Raji (cell line): ENCODE measurements around the gene ABCC2.

Source experiments
- POLR2A ChIP-seq: IDR thresholded peaks from 2 replicates; pipeline ENCODE4 v1.6.1; 2011; ENCODE audit warnings: low read depth, low read length, control low read depth; ENCODE audit not compliant: insufficient read depth

ABCC2 gene

DNA sequence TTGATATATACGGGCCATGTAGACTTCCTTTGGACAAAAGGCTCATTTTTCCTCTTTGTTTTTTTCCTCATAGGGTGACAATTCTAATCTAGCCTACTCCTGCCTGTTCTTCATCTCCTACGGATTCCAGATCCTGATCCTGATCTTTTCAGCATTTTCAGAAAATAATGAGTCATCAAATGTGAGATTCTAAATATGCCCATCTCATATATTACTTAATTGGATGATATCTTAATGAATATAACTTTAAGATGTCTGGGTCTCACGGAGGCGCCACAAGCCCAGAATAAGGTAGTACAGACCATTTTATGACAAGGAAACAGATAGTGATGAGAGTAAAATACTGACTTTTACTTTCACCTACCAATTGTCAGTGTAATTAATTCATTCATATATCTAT lies 11.4 kb downstream of the ABCC2 start:
- no peak for TF ChIP-seq POLR2A

DNA sequence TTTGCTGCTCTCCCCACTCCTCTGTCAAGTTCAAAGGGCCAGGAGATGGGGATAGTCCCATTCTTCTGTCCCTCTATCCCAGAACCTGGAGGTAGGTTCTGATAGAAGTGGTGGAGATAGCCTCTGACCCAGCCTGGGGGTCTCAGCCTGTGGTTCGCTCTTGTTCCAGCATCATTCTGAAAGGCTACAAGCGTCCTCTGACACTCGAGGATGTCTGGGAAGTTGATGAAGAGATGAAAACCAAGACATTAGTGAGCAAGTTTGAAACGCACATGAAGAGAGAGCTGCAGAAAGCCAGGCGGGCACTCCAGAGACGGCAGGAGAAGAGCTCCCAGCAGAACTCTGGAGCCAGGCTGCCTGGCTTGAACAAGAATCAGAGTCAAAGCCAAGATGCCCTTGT lies 14.5 kb downstream of the ABCC2 start:
- TF ChIP-seq POLR2A: no peak

DNA sequence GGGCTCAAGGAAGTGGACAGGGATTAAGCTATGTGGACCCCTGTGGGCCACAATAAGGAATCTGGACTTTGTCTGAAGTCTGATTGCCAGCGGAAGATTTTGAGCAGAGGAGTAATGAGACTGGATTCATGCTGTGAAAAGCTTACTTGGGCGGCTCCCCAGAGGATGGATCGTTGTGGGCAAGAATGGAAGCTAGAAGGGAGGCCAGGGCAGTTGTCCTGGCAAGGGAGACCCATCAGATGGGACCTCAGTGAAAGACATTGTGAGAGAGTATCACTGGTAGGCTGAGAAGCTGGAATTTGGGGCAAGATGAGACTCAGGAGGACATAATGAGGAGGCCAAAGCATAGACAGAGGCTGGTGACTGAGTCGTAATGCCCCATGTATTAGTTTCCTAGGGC lies 15.6 kb downstream of the ABCC2 start:
- no peak for TF ChIP-seq POLR2A

DNA sequence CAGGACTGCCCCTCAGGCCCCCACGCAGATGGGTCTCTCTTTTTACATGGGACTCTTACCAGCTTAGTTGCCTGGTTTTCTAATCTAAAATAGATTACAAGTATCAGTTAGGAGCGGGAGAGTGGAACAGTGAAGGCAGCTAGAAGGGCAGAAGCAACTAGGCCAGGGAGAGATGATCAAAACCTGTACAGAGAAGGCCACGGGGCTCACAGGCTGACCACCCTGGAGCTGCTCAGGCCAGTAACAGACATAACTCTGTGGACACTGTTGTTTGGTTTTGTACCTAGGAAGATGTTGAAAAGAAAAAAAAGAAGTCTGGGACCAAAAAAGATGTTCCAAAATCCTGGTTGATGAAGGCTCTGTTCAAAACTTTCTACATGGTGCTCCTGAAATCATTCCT lies 16.5 kb downstream of the ABCC2 start:
- TF ChIP-seq POLR2A: no peak

DNA sequence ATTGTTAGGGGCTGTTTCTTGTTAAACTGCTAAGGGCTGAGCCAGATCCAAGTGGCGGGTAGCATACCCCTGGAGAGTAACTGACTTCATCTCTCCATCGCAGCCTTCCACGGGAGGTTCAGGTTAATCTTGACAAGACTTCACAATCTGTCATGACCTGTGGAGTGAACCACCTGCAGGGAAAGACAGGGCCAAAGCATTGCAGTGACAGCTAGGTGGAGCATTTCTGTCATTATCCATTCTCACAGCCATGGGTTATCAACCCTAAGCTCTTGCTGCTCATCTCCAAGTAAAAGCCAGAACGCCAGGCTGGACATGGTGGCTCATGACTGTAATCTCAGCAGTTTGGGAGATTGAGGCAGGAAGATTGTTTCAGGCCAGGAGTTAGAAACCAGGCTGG lies 17.2 kb downstream of the ABCC2 start:
- TF ChIP-seq POLR2A: no peak

DNA sequence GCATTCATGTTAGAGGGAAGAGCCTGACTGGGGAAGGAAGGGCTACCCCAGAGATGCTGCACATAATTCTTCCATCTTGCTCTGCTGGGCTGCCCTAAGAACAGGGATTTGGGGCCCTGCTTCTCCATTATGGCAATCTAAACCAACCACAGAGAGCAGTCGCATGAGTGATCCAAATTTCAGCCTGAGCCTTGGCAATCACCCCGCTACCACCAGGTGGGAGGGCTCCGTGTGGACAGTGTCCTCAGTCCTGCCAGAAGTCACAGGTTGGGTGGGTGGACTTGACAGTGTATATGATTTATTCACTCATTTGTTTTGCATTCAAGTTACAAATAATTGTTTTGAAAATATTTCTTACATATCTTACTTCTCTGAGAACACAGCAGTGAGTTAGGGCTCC lies 22.0 kb downstream of the ABCC2 start:
- no peak for TF ChIP-seq POLR2A

DNA sequence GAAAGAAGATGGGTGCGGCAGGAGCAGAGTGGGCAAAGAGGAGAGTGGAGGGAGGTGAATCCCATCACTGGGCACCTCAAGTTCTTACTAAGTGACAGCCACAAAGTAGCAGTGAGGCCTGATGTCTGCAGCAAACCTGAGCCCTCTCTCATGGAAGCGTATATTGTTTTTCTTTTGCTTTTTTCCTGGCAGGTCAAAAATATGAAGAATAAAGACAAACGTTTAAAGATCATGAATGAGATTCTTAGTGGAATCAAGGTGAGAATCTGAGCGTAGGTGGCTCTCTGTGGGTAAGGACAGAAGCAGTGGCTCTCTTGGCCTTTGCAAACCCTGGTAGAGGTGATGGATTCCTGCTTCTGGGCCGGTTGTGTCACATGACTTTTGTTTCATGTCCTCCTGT lies 22.8 kb downstream of the ABCC2 start:
- no peak for TF ChIP-seq POLR2A

DNA sequence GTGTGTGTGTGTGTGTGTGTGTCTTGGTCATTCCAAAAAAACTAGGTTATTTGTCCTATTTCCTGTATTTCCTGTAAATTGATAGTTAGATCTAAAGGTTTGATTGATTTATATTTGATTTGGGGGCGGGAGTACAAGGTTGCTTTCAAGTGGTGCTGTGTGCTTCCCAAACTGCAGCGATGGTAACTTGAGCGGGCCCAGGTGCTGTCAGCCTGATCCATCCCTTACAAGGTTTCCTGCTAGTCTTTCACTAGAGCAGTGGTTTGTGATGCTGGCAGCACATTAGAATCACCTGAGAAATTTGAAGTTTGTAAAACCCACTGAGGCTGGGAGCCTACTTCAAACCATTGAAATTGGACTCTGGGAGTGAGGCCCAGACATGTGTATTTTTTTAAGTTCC lies 23.7 kb downstream of the ABCC2 start:
- no peak for TF ChIP-seq POLR2A

DNA sequence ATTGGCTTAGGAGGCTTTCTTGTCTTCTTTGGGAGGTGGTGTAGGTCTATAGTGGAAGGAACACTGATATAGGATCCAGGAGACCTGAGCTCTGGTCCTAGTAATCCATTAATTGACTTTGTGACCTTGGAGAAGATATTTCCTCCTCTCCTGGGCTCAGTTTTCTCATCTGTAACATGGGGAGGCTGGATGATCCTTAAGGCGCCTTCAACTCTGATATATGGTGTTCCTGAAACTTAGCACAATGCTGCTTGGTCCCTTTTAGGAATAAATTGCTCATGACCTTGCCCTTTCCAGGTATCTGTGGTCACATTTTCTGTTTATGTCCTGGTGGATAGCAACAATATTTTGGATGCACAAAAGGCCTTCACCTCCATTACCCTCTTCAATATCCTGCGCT lies 25.3 kb downstream of the ABCC2 start:
- TF ChIP-seq POLR2A: no peak

DNA sequence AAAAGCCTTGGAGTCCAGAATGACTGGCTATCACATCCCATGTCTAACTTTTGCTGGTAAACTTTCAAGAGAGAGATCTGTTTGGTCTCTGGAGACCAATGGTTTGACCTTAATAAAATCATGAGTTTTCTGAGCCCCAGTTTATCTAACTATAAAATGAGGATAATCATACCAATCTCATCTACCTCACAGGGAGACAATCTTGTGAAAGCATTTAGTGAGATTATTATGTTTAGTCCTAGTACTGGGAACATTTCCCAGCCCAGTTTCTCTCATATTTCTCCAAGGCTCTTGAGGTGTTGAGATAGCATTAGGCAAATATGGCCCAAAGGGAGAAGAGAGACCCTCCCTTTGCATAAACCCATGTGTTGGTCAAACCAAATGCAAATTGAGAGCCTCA lies 25.8 kb downstream of the ABCC2 start:
- TF ChIP-seq POLR2A: no peak

DNA sequence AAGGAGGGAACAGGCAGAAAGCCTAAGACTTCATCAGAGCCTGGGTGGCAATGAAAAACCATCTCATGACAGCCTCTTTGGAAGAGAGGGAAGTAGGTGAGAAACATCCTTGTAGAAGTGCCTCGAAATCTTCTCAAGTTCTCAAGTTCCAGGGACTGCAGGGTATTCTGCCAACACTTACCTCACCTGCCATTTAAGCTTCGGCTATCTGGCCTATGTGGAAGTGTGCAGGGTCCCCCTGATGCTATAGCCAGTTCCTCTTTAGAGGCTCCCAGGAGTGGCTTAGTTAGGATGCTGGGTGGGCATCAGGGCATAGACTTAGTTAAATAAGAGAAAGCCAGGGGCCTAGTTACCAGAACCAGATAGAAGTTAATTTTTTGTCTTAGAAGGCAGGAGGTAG lies 27.0 kb downstream of the ABCC2 start:
- TF ChIP-seq POLR2A: no peak

DNA sequence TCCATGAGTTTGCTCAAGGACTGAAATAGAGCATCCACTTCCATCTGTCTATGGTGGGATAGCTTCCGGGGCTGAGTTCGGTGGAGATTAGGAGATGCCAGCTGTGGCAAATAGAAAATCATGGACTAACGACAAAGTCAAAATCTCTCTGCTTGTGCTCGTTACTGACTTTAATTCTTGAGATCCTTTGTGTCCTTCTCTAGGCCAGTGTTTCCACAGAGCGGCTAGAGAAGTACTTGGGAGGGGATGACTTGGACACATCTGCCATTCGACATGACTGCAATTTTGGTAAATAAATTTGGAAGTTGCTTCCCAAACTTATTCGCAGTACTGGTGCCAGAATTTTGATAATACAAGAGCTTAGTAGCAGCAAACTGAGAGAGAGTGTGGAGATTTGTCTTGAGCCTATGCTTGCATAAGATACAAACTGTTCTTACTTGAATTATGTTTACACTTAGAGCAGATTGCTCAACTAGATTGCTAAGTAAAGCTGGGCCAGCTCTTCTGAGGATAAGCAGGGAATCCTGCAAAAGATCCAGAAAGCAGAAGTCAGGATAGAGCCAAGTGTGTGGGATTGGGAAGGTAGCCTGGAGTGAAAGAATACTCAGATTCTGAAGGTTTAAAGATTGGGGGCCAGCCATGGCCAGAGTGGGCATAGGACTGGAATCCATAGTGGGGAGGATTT lies 27.6 kb downstream of the ABCC2 start:
- no peak for TF ChIP-seq POLR2A

DNA sequence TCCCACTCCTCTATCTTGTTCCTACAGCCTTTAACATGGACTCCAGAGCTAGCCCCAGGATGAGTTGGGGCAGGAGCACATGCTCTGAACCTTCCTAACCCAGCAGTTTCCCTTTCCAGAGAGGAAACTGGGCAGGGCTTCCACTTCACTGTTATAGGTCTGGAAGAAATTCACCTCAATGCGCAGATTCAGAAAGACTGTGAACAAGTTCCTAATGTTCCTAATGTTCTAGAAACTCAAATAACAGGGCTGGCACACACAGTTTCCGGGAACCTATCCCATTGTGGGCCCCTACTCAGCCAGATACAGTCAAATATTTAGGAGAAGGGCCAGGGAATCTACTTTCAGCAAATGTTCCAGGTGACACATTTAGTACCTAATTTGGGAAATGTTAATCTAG lies 29.7 kb downstream of the ABCC2 start:
- TF ChIP-seq POLR2A: no peak

DNA sequence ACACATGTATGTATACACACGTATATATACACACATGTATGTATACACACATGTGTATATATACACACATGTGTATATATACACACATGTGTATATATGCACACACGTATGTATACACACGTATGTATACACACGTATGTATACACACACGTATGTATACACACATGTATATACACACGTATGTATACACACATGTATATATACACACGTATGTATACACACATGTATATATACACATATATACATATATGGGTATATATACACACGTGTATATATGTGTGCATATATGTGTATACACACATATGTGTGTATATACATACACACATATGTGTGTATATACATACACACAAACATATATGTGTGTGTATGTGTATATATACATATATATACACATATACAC lies 31.7 kb downstream of the ABCC2 start:
- no peak for TF ChIP-seq POLR2A

DNA sequence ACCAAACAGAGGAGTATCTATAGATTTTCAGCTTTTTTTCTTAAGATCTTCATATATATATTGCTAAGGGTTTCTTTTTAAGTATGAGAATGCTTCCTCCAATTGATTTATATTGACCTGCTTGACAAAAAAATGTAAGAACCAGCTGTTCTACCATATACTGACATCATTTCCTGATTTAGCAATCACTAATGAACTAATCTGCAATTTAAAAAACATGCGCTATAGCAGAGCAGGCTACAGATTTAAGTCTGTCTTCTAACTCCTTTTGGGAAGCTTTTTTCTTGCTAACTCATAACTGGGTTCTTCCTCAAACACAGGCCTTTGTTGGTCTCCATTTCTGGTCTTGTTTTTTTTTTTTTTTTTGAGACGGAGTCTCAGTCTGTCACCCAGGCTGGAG lies 33.2 kb downstream of the ABCC2 start:
- TF ChIP-seq POLR2A: no peak

DNA sequence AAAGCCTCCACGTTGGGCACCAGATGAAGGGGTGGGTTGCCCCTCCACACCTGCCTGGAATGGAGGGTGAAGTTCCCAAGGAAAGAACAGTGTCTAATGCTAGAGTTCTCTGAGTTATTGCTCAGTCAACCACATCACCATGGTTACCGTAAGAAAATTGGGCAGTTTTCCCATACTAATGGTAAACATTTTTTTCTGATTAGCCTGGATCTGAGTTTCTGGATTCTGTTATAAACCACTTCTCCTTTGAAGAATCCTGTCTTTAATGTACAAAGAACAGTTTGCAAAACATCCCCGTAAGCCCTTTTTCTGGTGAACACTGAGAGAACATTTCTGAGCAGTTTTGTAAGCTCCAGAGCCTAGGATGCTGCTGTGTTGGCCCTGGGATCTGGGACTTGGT lies 45.5 kb downstream of the ABCC2 start:
- no peak for TF ChIP-seq POLR2A

DNA sequence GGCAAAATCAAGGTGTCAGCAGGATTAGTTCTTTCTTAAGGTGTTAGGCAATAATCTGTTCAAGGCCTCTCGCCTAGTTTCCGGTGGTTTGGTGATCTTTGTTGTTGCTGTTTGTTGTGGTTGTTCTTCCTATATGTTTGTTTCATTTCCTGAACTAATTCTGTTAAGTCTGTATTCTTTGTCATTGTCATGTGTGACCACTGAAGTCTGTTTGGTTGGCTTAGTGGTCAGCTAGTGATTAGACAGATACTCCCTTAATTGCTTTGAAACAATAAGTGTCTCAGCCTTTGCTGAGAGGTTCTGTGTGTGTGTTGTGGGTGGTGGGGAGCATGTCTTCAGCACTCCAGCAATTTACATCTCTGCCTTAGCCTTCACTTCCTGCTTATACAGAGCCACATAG lies 46.0 kb downstream of the ABCC2 start:
- no peak for TF ChIP-seq POLR2A
